Tongue (tissue), 2 donors: ENCODE measurements around the gene ARFGEF3. TPM values are rescaled to one million over a fixed set of nuclear protein-coding genes. Genes with fewer than 3 reads are reported as not detected.
"Not testable (repeated sequence)": the region's sequence is repeated elsewhere in the genome, so short reads cannot be mapped to it uniquely, and the experiment has no call there.

Experiments
- DNase-seq: peaks from one replicate; pipeline ENCODE4 v3.0.0-alpha.2; 2015
- total RNA-seq: library from RNA; depleted of rRNA; stranded (reverse); fragments of >200 nt; gene quantifications from one replicate; pipeline ENCODE4 v1.2.3, GENCODE V29; 2014

The ARFGEF3 gene
- total RNA-seq, 1 donor from 2014 or later: 3.3 TPM

- no peak for DNase-seq
Observed at GRCh38 chr6:138272533-138273315, 111.0 kb downstream of the ARFGEF3 start.

GRCh38 chr6:138275976-138276375 is 114.2 kb downstream of the ARFGEF3 start:
- no peak for DNase-seq

GRCh38 chr6:138277835-138278234 is 116.1 kb downstream of the ARFGEF3 start:
- DNase-seq: no peak

GRCh38 chr6:138278326-138278725 is 116.6 kb downstream of the ARFGEF3 start:
- peak; percentile 45 for DNase-seq

GRCh38 chr6:138285800-138286199 is 124.1 kb downstream of the ARFGEF3 start:
- DNase-seq: no peak

GRCh38 chr6:138286698-138287097 is 125.0 kb downstream of the ARFGEF3 start:
- no peak for DNase-seq

- no peak for DNase-seq
Observed at GRCh38 chr6:138287144-138287955, 125.6 kb downstream of the ARFGEF3 start.

GRCh38 chr6:138288428-138289085 is 126.8 kb downstream of the ARFGEF3 start:
- DNase-seq: not testable (repeated sequence)

- no peak for DNase-seq
Observed at GRCh38 chr6:138289739-138290138, 128.0 kb downstream of the ARFGEF3 start.

GRCh38 chr6:138290423-138290962 is 128.8 kb downstream of the ARFGEF3 start:
- DNase-seq: no peak

- DNase-seq: no peak
Observed at GRCh38 chr6:138291036-138291848, 129.5 kb downstream of the ARFGEF3 start.

- no peak for DNase-seq
Observed at GRCh38 chr6:138291849-138292181, 130.1 kb downstream of the ARFGEF3 start.

GRCh38 chr6:138292482-138292881 is 130.7 kb downstream of the ARFGEF3 start:
- DNase-seq: no peak

GRCh38 chr6:138293428-138294395 is 132.0 kb downstream of the ARFGEF3 start:
- no peak for DNase-seq

GRCh38 chr6:138296381-138296780 is 134.6 kb downstream of the ARFGEF3 start:
- no peak for DNase-seq

- no peak for DNase-seq
Observed at GRCh38 chr6:138296786-138297185, 135.0 kb downstream of the ARFGEF3 start.

- DNase-seq: no peak
Observed at GRCh38 chr6:138297761-138298298, 136.1 kb downstream of the ARFGEF3 start.

GRCh38 chr6:138300469-138300868 is 138.7 kb downstream of the ARFGEF3 start:
- DNase-seq: no peak

GRCh38 chr6:138302554-138302953 is 140.8 kb downstream of the ARFGEF3 start:
- DNase-seq: no peak

- DNase-seq: no peak
Observed at GRCh38 chr6:138307352-138307751, 145.6 kb downstream of the ARFGEF3 start.
